Liver (tissue), 9 donors: ENCODE measurements around the gene DDX20. TPM values are rescaled to one million over a fixed set of nuclear protein-coding genes. Genes with fewer than 3 reads are reported as not detected.

Experiments used
- DNase-seq: peaks from one replicate; pipeline ENCODE4 v3.0.0-alpha.2; 2017; ENCODE audit warnings: low spot score
- H3K27ac ChIP-seq, 2 donors: one replicate each; pipeline ENCODE4 v1.7.0; 2013; ENCODE audit warnings: inconsistent platforms in 2 of 2, low read length in 2 of 2, control low read depth in 1 of 2, low read depth in 1 of 2, mild to moderate bottlenecking in 1 of 2
- H3K27me3 ChIP-seq, 4 donors: one replicate each; pipeline versions ENCODE4 v1.6.1 to v1.7.0; 2013; ENCODE audit warnings: low read length in 3 of 4, inconsistent platforms in 1 of 4, mild to moderate bottlenecking in 1 of 4, moderate library complexity in 1 of 4; ENCODE audit not compliant: control insufficient read depth in 4 of 4, insufficient read depth in 4 of 4
- H3K36me3 ChIP-seq, 4 donors: one replicate each; pipeline versions ENCODE4 v1.6.1 to v1.7.0; 2013; ENCODE audit warnings: low read length in 3 of 4, mild to moderate bottlenecking in 3 of 4, low read depth in 1 of 4, moderate library complexity in 1 of 4; ENCODE audit not compliant: control insufficient read depth in 4 of 4, insufficient read depth in 3 of 4
- H3K4me1 ChIP-seq, 4 donors: one replicate each; pipeline versions ENCODE4 v1.6.1 to v1.7.0; 2013; ENCODE audit warnings: low read length in 3 of 4, mild to moderate bottlenecking in 3 of 4, moderate library complexity in 1 of 4; ENCODE audit not compliant: control insufficient read depth in 4 of 4, insufficient read depth in 4 of 4
- H3K4me3 ChIP-seq, 3 donors: one replicate each; pipeline versions ENCODE4 v1.6.1 to v1.7.0; 2013; ENCODE audit warnings: low read length in 3 of 3, control low read depth in 1 of 3, low read depth in 1 of 3, mild to moderate bottlenecking in 1 of 3
- H3K9ac ChIP-seq, 2 donors: one replicate each; pipeline ENCODE4 v1.7.0; 2013; ENCODE audit warnings: low read length in 2 of 2, mild to moderate bottlenecking in 2 of 2, moderate library complexity in 2 of 2, control low read depth in 1 of 2, low read depth in 1 of 2
- H3K9me3 ChIP-seq, 4 donors: one replicate each; pipeline versions ENCODE4 v1.6.1 to v1.7.0; 2013; ENCODE audit warnings: low read length in 3 of 4; ENCODE audit not compliant: control insufficient read depth in 4 of 4
- EGR1 ChIP-seq, 2 donors: IDR thresholded peaks; 2 replicates each; pipeline ENCODE4 v1.6.1; 2016 to 2018; ENCODE audit warnings: antibody characterized with exemption in 2 of 2, low read depth in 2 of 2
- FOXA1 ChIP-seq: IDR thresholded peaks from 2 replicates; pipeline ENCODE4 v1.6.1; 2016; ENCODE audit warnings: antibody characterized with exemption
- GABPA ChIP-seq, 2 donors: IDR thresholded peaks in 1 of 2; conservative IDR thresholded peaks in 1 of 2; 2 replicates each; pipeline ENCODE4 v1.6.1; 2016; ENCODE audit warnings: antibody characterized with exemption in 2 of 2, mild to moderate bottlenecking in 1 of 2, moderate library complexity in 1 of 2
- HNF4A ChIP-seq, 2 donors: conservative IDR thresholded peaks; 2 replicates each; pipeline ENCODE4 v1.6.1; 2016; ENCODE audit warnings: antibody characterized with exemption in 2 of 2, mild to moderate bottlenecking in 2 of 2
- HNF4G ChIP-seq: IDR thresholded peaks from 2 replicates; pipeline ENCODE4 v1.6.1; 2016; ENCODE audit warnings: antibody characterized with exemption
- JUND ChIP-seq, 2 donors: IDR thresholded peaks; 2 replicates each; pipeline ENCODE4 v1.6.1; 2016; ENCODE audit warnings: antibody characterized with exemption in 2 of 2
- NR2F2 ChIP-seq: IDR thresholded peaks from 2 replicates; pipeline ENCODE4 v1.6.1; 2016; ENCODE audit warnings: antibody characterized with exemption
- RAD21 ChIP-seq, 2 donors: IDR thresholded peaks; 2 replicates each; pipeline ENCODE4 v1.6.1; 2016; ENCODE audit warnings: antibody characterized with exemption in 2 of 2, mild to moderate bottlenecking in 2 of 2
- RXRA ChIP-seq, 2 donors: IDR thresholded peaks; 2 replicates each; pipeline ENCODE4 v1.6.1; 2017 to 2018; ENCODE audit warnings: antibody characterized with exemption in 2 of 2, mild to moderate bottlenecking in 1 of 2
- TAF1 ChIP-seq: conservative IDR thresholded peaks from 2 replicates; pipeline ENCODE4 v1.6.1; 2016; ENCODE audit warnings: antibody characterized with exemption, mild to moderate bottlenecking
- YY1 ChIP-seq: IDR thresholded peaks from 2 replicates; pipeline ENCODE4 v1.6.1; 2016; ENCODE audit warnings: antibody characterized with exemption, mild to moderate bottlenecking
- WGBS: extraction: QIAGEN DNeasy Blood & Tissue Kit; methylation state at CpG from one replicate; pipeline ENCODE4 v1.1.7; 2013; 5-methylcytosine and 5-hydroxymethylcytosine counted together
- polyA plus RNA-seq, 2 donors: library from polyadenylated mRNA; stranded (reverse) in 1 of 2; unstranded in 1 of 2; fragments of 200-250 nt in 1 of 2; fragments of >200 nt in 1 of 2; fragmentation: Nextera tagmentation in 1 of 2; extraction: Ambion mirVana in 1 of 2; gene quantifications; one replicate each; pipeline versions ENCODE4 v1.2.1 to v1.2.3, GENCODE V29; 2013 to 2015
- total RNA-seq, 2 donors: library from RNA; depleted of rRNA; stranded (reverse); fragments of >200 nt; gene quantifications; one replicate each; pipeline ENCODE4 v1.2.3, GENCODE V29; 2014
- TF ChIP-seq, protein P1 (sequence below): IDR thresholded peaks from 2 replicates; pipeline ENCODE4 v1.6.1; 2016; ENCODE audit warnings: antibody characterized with exemption
- TF ChIP-seq, protein P2 (sequence below): IDR thresholded peaks from 2 replicates; pipeline ENCODE4 v1.6.1; 2016; ENCODE audit warnings: antibody characterized with exemption
- TF ChIP-seq, protein P3 (sequence below): fragments of 150-350 bp; IDR thresholded peaks from 2 replicates; pipeline ENCODE4 v1.5.1; 2017; ENCODE audit warnings: improper control_type of control experiment, low read depth, low read length; ENCODE audit not compliant: missing input control
- TF ChIP-seq, protein P4 (sequence below): IDR thresholded peaks from 2 replicates; pipeline ENCODE4 v1.6.1; 2016; ENCODE audit warnings: antibody characterized with exemption, mild to moderate bottlenecking
- donor health status: healthy.
- donor health status: healthy.
- donor health status: healthy.
- donor health status: healthy.
- donor health status: healthy.

DDX20 gene
- total and polyA plus RNA-seq, 4 donors, result 2.3 to 8.6 (median 4.6) TPM

DNA sequence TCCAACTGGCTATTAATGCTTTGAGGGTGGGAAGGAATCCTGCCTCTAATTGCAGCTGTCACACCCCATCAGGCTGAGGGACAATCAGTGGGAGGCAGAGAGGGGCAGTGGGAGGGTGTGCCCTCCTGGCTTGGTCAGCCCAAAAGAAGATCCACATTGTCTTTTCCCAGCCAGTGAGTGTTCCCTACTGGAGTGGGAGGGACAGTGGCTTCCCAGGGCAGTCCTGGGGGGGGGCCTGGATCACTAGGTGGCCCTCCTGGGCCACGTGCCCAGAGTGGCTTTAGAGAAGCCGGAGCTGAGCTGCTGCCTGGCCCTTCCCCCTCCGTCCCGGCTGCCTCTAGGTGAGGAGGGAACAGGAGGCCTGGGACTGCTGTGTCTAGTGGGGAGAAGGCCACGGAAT is 30.5 kb upstream of the DDX20 start:
- Histone ChIP-seq H3K4me1 (no peaks in the 10 kb centered on the region), H3K27ac (no peak overlapping the region), H3K27me3 (no peaks in the 10 kb centered on the region), H3K9me3 (no peaks in the 10 kb centered on the region), H3K4me3 (no peak overlapping the region), H3K36me3 (no peaks in the 10 kb centered on the region), H3K9ac (no peak overlapping the region)
- WGBS, result 50% methylated on average over 5 of the region's 5 CpGs
- TF ChIP-seq HNF4A (conservative IDR thresholded peaks at IDR 0.05) (no peak), YY1 (no peak), EGR1 (IDR thresholded peaks at IDR 0.05; ENCODE audit: low read depth in 2 of 2) (no peak), JUND (IDR thresholded peaks at IDR 0.05) (no peak), RXRA (IDR thresholded peaks at IDR 0.05) (no peak), TAF1 (no peak)
- TF ChIP-seq, protein P1, sequence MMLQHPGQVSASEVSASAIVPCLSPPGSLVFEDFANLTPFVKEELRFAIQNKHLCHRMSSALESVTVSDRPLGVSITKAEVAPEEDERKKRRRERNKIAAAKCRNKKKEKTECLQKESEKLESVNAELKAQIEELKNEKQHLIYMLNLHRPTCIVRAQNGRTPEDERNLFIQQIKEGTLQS, result no peak
- no peak for DNase-seq

DNA sequence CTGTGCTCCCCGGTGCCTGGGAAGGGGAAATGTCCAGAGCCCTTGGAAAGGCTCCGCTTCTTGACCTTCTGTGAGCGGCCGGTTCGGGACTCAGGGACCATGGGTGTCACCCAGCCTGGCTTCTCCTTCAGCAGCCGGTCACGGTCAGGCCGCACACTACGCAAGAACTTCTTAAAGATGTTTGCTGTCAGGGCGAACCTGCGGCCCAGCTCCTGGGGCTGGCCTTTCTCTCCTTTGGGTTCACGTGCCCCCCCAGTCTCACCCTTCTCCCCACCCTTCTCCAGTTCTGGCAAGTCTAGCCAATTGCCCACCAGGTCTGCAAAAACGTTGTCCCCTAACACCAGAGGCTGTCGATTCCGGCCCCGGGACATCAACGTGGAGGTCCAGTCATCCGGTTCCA is 28.6 kb upstream of the DDX20 start:
- Histone ChIP-seq H3K9ac (no peak overlapping the region), H3K4me3 (no peak overlapping the region), H3K36me3 (no peaks in the 10 kb centered on the region), H3K4me1 (no peaks in the 10 kb centered on the region), H3K9me3 (no peaks in the 10 kb centered on the region), H3K27ac (no peak overlapping the region), H3K27me3 (no peaks in the 10 kb centered on the region)
- no peak for DNase-seq
- TF ChIP-seq HNF4G (no peak), NR2F2 (no peak), RAD21 (IDR thresholded peaks at IDR 0.05) (no peak), FOXA1 (no peak), GABPA (IDR thresholded peaks at IDR 0.05 in 1 of 2, conservative IDR thresholded peaks at IDR 0.05 in 1 of 2) (no peak), EGR1 (IDR thresholded peaks at IDR 0.05; ENCODE audit: low read depth in 2 of 2) (no peak), YY1 (no peak), RXRA (IDR thresholded peaks at IDR 0.05) (no peak), HNF4A (conservative IDR thresholded peaks at IDR 0.05) (no peak)
- TF ChIP-seq, protein P2, sequence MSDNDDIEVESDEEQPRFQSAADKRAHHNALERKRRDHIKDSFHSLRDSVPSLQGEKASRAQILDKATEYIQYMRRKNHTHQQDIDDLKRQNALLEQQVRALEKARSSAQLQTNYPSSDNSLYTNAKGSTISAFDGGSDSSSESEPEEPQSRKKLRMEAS, result no peak
- TF ChIP-seq, protein P3, sequence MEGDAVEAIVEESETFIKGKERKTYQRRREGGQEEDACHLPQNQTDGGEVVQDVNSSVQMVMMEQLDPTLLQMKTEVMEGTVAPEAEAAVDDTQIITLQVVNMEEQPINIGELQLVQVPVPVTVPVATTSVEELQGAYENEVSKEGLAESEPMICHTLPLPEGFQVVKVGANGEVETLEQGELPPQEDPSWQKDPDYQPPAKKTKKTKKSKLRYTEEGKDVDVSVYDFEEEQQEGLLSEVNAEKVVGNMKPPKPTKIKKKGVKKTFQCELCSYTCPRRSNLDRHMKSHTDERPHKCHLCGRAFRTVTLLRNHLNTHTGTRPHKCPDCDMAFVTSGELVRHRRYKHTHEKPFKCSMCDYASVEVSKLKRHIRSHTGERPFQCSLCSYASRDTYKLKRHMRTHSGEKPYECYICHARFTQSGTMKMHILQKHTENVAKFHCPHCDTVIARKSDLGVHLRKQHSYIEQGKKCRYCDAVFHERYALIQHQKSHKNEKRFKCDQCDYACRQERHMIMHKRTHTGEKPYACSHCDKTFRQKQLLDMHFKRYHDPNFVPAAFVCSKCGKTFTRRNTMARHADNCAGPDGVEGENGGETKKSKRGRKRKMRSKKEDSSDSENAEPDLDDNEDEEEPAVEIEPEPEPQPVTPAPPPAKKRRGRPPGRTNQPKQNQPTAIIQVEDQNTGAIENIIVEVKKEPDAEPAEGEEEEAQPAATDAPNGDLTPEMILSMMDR, result no peak
- TF ChIP-seq, protein P1, result no peak
- TF ChIP-seq, protein P4, sequence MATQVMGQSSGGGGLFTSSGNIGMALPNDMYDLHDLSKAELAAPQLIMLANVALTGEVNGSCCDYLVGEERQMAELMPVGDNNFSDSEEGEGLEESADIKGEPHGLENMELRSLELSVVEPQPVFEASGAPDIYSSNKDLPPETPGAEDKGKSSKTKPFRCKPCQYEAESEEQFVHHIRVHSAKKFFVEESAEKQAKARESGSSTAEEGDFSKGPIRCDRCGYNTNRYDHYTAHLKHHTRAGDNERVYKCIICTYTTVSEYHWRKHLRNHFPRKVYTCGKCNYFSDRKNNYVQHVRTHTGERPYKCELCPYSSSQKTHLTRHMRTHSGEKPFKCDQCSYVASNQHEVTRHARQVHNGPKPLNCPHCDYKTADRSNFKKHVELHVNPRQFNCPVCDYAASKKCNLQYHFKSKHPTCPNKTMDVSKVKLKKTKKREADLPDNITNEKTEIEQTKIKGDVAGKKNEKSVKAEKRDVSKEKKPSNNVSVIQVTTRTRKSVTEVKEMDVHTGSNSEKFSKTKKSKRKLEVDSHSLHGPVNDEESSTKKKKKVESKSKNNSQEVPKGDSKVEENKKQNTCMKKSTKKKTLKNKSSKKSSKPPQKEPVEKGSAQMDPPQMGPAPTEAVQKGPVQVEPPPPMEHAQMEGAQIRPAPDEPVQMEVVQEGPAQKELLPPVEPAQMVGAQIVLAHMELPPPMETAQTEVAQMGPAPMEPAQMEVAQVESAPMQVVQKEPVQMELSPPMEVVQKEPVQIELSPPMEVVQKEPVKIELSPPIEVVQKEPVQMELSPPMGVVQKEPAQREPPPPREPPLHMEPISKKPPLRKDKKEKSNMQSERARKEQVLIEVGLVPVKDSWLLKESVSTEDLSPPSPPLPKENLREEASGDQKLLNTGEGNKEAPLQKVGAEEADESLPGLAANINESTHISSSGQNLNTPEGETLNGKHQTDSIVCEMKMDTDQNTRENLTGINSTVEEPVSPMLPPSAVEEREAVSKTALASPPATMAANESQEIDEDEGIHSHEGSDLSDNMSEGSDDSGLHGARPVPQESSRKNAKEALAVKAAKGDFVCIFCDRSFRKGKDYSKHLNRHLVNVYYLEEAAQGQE, result no peak
- WGBS, result 96% methylated on average over 18 of the region's 18 CpGs
